RWPE2 (cell line): Measurements from ENCODE around the gene DEXI.

ENCODE experiments used
- ATAC-seq: fragments of 200-7000 bp; cut with Tn5 transposase; 3 replicates; pipeline ENCODE4 v1.9.1; 2021; ENCODE audit warnings: low read depth
- DNase-seq: peaks from one replicate; pipeline ENCODE4 v3.0.0-alpha.2; 2020; ENCODE audit warnings: low spot score
- H3K27ac ChIP-seq: fragments of 450-650 bp; 2 replicates; pipeline ENCODE4 v1.5.1; 2017; ENCODE audit warnings: mild to moderate bottlenecking; ENCODE audit not compliant: poor library complexity, severe bottlenecking
- H3K27me3 ChIP-seq: fragments of 250-450 bp; sonication (Bioruptor Pico); 2 replicates; pipeline ENCODE4 v1.5.1; 2021; ENCODE audit warnings: mild to moderate bottlenecking, moderate library complexity; ENCODE audit not compliant: insufficient read depth, poor library complexity, severe bottlenecking
- H3K36me3 ChIP-seq: fragments of 250-450 bp; sonication (Bioruptor Pico); 2 replicates; pipeline ENCODE4 v1.5.1; 2020; ENCODE audit warnings: low read depth, mild to moderate bottlenecking, moderate library complexity
- H3K4me1 ChIP-seq: fragments of 250-450 bp; sonication (Bioruptor Pico); 2 replicates; pipeline ENCODE4 v1.5.1; 2021; ENCODE audit warnings: mild to moderate bottlenecking, moderate library complexity; ENCODE audit not compliant: insufficient read depth, poor library complexity, severe bottlenecking
- H3K4me3 ChIP-seq: fragments of 250-450 bp; sonication (Bioruptor Pico); 2 replicates; pipeline ENCODE4 v1.5.1; 2021; ENCODE audit warnings: mild to moderate bottlenecking, moderate library complexity; ENCODE audit not compliant: severe bottlenecking
- H3K9me3 ChIP-seq: fragments of 250-450 bp; sonication (Bioruptor Pico); 2 replicates; pipeline ENCODE4 v1.5.1; 2021; ENCODE audit warnings: mild to moderate bottlenecking, moderate library complexity; ENCODE audit not compliant: severe bottlenecking
- TF ChIP-seq, protein P1 (sequence below): fragments of 450-650 bp; IDR thresholded peaks from one replicate; pipeline ENCODE4 v1.5.1; 2017; ENCODE audit warnings: mild to moderate bottlenecking, moderate library complexity; ENCODE audit not compliant: poor library complexity, severe bottlenecking

The DEXI gene

DNA sequence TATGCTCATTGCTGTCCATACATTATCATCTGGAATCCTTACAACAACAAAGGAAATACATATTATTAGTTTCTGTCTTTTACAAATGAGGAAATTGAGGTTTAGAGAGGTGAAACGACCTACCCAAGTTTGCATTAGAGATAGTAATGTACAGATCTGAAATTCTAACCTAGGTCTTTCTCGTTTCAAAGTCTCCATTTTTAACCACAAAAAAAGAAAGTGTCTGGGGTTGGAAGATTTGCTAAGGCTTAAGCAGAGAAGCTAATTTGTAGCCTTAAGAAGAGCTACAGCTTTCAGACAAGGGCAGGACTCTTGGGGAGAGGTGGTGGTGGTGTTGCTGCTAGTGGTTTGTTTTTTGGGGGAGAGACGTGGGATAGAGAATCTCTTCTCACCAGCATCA is 46.1 kb downstream of the DEXI start:
- TF ChIP-seq, protein P1, sequence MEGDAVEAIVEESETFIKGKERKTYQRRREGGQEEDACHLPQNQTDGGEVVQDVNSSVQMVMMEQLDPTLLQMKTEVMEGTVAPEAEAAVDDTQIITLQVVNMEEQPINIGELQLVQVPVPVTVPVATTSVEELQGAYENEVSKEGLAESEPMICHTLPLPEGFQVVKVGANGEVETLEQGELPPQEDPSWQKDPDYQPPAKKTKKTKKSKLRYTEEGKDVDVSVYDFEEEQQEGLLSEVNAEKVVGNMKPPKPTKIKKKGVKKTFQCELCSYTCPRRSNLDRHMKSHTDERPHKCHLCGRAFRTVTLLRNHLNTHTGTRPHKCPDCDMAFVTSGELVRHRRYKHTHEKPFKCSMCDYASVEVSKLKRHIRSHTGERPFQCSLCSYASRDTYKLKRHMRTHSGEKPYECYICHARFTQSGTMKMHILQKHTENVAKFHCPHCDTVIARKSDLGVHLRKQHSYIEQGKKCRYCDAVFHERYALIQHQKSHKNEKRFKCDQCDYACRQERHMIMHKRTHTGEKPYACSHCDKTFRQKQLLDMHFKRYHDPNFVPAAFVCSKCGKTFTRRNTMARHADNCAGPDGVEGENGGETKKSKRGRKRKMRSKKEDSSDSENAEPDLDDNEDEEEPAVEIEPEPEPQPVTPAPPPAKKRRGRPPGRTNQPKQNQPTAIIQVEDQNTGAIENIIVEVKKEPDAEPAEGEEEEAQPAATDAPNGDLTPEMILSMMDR: no peak
- DNase-seq (no peak), ATAC-seq (no peak)
- Histone ChIP-seq H3K27me3 (no peaks in the 10 kb centered on the region), H3K27ac (no peak overlapping the region), H3K4me3 (no peak overlapping the region), H3K36me3 (no peaks in the 10 kb centered on the region), H3K9me3 (no peaks in the 10 kb centered on the region), H3K4me1 (no peaks in the 10 kb centered on the region)

DNA sequence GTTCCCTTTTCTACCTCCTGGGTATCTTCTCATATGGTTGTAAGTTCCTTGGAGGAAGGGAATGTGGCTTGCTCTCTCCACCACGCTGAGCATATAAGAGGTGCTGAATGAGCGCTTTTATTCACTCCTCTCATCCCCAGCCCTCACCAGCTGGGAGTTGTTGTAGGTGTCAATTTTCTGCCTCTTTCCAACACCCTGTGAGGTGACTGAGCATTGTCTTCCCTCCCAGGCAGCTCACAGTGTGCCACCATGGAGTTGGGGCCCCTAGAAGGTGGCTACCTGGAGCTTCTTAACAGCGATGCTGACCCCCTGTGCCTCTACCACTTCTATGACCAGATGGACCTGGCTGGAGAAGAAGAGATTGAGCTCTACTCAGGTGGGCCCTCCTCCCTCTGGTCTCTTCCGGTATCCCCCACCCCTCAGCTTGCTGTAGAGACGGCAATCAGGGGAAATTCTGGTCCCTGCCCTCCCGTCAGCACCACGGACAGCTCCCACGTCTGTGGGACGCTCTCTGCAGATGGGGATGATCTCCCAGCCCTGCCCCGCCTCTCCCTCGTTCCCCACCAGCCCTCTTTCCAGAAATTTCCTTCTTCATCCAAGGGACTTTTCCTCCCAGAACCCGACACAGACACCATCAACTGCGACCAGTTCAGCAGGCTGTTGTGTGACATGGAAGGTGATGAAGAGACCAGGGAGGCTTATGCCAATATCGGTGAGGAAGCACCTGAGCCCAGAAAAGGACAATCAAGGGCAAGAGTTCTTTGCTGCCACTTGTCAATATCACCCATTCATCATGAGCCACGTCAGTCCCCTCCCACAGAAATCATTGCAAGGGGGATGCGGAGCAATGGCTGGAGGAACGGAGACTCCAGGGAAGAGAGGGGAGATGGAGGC is 47.0 kb downstream of the DEXI start:
- Histone ChIP-seq H3K4me3 (no peak overlapping the region), H3K4me1 (no peaks in the 10 kb centered on the region), H3K9me3 (no peaks in the 10 kb centered on the region), H3K36me3 (no peaks in the 10 kb centered on the region), H3K27me3 (no peaks in the 10 kb centered on the region), H3K27ac (no peak overlapping the region)
- TF ChIP-seq, protein P1: no peak
- ATAC-seq (peak; percentile 53; the same call in 2 of the 3 replicates), DNase-seq (no peak)

DNA sequence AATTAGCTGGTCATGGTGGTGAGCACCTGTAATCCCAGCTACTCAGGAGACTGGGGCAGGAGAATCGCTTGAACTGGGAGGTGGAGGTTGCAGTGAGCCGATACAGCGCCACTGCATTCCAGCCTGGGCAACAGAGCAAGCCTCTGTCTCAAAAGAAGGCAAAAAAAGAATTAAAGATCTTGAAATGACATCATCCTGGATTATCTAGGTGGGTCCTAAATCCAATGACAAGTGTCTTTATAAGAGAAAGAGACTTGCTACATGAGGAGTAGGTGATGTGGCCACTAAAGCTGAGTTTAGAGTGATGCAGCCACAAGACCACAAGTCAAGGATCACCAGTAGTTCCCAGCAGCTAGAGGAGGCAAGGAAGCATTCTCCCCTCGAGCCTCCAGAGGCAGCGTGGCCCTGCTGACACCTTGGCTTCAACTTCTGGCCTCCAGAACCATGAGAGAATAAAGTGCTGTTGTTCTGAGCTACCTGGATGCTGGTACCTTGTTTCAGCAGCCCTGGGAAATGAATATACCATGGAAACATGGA is 49.4 kb downstream of the DEXI start:
- H3K9me3 ChIP-seq: no peaks in the 10 kb centered on the region
- no peaks in the 10 kb centered on the region for H3K27me3 ChIP-seq
- H3K4me1 ChIP-seq: no peaks in the 10 kb centered on the region
- ATAC-seq: no peak
- H3K4me3 ChIP-seq: no peak overlapping the region
- DNase-seq: no peak
- no peak overlapping the region for H3K27ac ChIP-seq
- TF ChIP-seq, protein P1: no peak
- H3K36me3 ChIP-seq: no peaks in the 10 kb centered on the region

DNA sequence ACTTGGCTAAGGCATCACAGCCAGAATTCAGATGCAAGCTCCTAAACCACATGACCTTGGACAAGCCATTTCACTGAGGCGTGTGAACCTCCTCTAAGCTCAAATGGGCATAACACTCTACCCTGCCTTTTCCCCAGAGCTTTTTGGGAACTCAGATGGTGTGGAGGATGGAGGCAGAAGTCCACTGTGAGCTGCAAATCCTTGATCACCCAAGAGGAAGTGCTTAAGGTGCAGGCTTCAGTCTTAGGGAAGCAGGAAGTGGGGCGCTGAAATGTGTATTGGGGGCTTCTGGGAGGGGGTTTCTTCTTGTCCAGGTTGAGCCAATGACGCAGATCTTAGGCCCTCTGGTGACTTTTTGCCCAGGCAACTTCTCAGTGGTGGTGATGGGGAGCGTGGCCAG is 52.4 kb downstream of the DEXI start:
- no peak overlapping the region for H3K4me3 ChIP-seq
- H3K27ac ChIP-seq: no peak overlapping the region
- DNase-seq (no peak), ATAC-seq (no peak)
- no peaks in the 10 kb centered on the region for H3K9me3 ChIP-seq
- no peaks in the 10 kb centered on the region for H3K36me3 ChIP-seq
- TF ChIP-seq, protein P1: no peak
- H3K27me3 ChIP-seq: no peaks in the 10 kb centered on the region
- no peaks in the 10 kb centered on the region for H3K4me1 ChIP-seq
